Esophagus squamous epithelium (tissue), 5 donors: Measurements from ENCODE around the gene TMEM120B. TPM values are rescaled to one million over a fixed set of nuclear protein-coding genes. Genes with fewer than 3 reads are reported as not detected.
"Not testable (repeated sequence)": the region's sequence is repeated elsewhere in the genome, so short reads cannot be mapped to it uniquely, and the experiment has no call there.

Experiments used
- DNase-seq: peaks from one replicate; lab custom pipeline; 2025; lab: John Stamatoyannopoulos, UW
- H3K27ac ChIP-seq, 4 donors: fragments of 200-600 bp; sonication (generic); one replicate each; pipeline ENCODE4 v1.5.1; 2016 to 2019; ENCODE audit warnings: mild to moderate bottlenecking in 1 of 4
- H3K27me3 ChIP-seq, 4 donors: fragments of 200-600 bp; sonication (generic); 1 replicate in 3 of 4; 2 replicates in 1 of 4; pipeline versions ENCODE4 v1.5.1 to v1.6.0; 2017 to 2021; ENCODE audit warnings: antibody characterized with exemption in 1 of 4
- H3K36me3 ChIP-seq, 3 donors: fragments of 200-600 bp; sonication (generic); one replicate each; pipeline ENCODE4 v1.5.1; 2016 to 2019
- H3K4me1 ChIP-seq, 3 donors: fragments of 200-600 bp; sonication (generic); one replicate each; pipeline ENCODE4 v1.5.1; 2017 to 2019
- H3K4me3 ChIP-seq, 4 donors: fragments of 200-600 bp; sonication (generic); 1 replicate in 3 of 4; 2 replicates in 1 of 4; pipeline ENCODE4 v1.5.1; 2016 to 2019; ENCODE audit warnings: mild to moderate bottlenecking in 2 of 4, moderate library complexity in 1 of 4
- H3K9me3 ChIP-seq, 3 donors: fragments of 200-600 bp; sonication (generic); one replicate each; pipeline ENCODE4 v1.5.1; 2016 to 2019
- CTCF ChIP-seq, 6 experiments: fragments of 450-650 bp in 4 of 6; fragments of 200-600 bp in 2 of 6; sonication (generic) in 2 of 6; IDR thresholded peaks; one replicate each; pipeline ENCODE4 v1.5.1; 2016 to 2019; ENCODE audit warnings: antibody characterized with exemption in 6 of 6, mild to moderate bottlenecking in 4 of 6, moderate library complexity in 4 of 6
- POLR2A ChIP-seq, 4 donors: fragments of 450-650 bp; IDR thresholded peaks; one replicate each; pipeline ENCODE4 v1.6.1; 2017; ENCODE audit warnings: antibody characterized with exemption in 4 of 4, mild to moderate bottlenecking in 4 of 4, moderate library complexity in 3 of 4
- WGBS, 2 donors: methylation state at CpG; one replicate each; pipeline ENCODE4 v1.1.5; 2018; 5-methylcytosine and 5-hydroxymethylcytosine counted together
- intact Hi-C: fragments of 100-400 bp; cut with DNase I; formaldehyde crosslinking; loops from one replicate; pipeline ENCODE4 v1.15.0; 2022
- total RNA-seq, 4 donors: library from RNA; depleted of rRNA; stranded (reverse); fragments of >200 nt; gene quantifications; one replicate each; pipeline ENCODE4 v1.1.0, GENCODE V29; 2016
- donor health status: DM: yes; HTN: yes; CAD: no.

TMEM120B gene
- total RNA-seq, 4 donors from 2014 or later, result 2.7 to 5.2 (median 4.5) TPM

- Histone ChIP-seq H3K27me3 (no peaks in the 10 kb centered on the region), H3K36me3 (no peaks in the 10 kb centered on the region), H3K4me3 (no peak overlapping the region), H3K9me3 (no peaks in the 10 kb centered on the region), H3K4me1 (peaks cover 0 to 4% (median 0%) of the 10 kb centered on the region in 3 donors), H3K27ac (no peak overlapping the region)
- 85 to 98% methylated on average over 3 of the region's 3 CpGs for WGBS, 2 donors
- no peak for DNase-seq
- TF ChIP-seq POLR2A (IDR thresholded peaks at IDR 0.05) (no peak), CTCF (IDR thresholded peaks at IDR 0.05) (no peak)
- intact Hi-C loops, result loop anchor here (5.0 kb wide), 1 partner anchor 71 kb away; no protein-coding TSS in a partner anchor
Observed at GRCh38 chr12:121701667-121702277, 10.8 kb upstream of the TMEM120B start.

DNA sequence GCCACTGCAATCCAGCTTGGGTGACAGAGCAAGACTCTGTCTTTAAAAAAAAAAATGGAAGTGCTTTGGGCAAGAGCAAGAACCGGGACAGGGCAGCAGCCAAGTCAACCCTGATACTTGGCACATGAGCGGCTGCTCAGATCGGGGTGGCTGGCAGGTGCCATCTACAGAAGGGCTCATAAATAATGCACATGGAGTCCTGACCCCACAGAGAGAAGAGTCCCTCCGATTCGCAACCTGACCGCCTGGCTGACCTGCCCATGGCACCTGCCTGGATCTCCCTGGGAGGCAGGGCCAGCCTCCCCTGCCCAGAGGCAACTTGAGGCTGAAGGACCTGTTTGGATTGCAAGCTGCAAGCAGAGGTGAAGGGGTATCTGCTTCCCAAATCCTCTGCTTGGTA, 9.6 kb upstream of the TMEM120B start:
- TF ChIP-seq CTCF (IDR thresholded peaks at IDR 0.05), result no peak
- TF ChIP-seq POLR2A (IDR thresholded peaks at IDR 0.05), result no peak
- intact Hi-C loops, result loop anchor here (5.0 kb wide), 1 partner anchor 69 kb away; no protein-coding TSS in a partner anchor
- no peaks in the 10 kb centered on the region for H3K4me1 ChIP-seq
- H3K36me3 ChIP-seq, result no peaks in the 10 kb centered on the region
- H3K27ac ChIP-seq, result no peak overlapping the region
- DNase-seq, result no peak
- H3K27me3 ChIP-seq, result no peaks in the 10 kb centered on the region
- H3K9me3 ChIP-seq, result no peaks in the 10 kb centered on the region
- no peak overlapping the region for H3K4me3 ChIP-seq
- WGBS, 2 donors, result 74 to 76% methylated on average over 2 to 6 of the region's 6 CpGs

DNA sequence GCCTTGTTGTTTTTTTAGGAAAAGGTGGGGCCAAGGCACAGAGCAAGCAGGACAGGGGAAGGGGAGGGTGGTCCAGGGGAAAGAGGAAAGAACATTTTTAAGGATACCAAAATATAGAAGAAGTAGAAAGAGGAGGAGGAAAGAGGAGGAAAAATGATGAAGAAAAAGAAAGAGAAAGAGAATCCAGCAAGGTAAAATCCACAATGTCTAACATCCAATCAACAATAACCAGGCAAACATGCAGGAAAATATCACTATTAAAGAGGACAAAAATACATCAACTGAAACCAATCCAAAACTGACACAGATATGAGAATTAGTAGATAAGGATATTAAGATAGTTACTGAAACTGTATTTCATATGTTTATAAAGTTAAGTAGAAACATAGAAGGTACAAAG, 7.0 kb upstream of the TMEM120B start:
- DNase-seq, result no peak
- no peaks in the 10 kb centered on the region for H3K27me3 ChIP-seq
- H3K27ac ChIP-seq, result no peak overlapping the region
- TF ChIP-seq CTCF (IDR thresholded peaks at IDR 0.05), result no peak
- no peak for TF ChIP-seq POLR2A (IDR thresholded peaks at IDR 0.05)
- H3K4me1 ChIP-seq, result no peaks in the 10 kb centered on the region
- no peak overlapping the region for H3K4me3 ChIP-seq
- intact Hi-C loops, result no loop called here
- H3K9me3 ChIP-seq, result no peaks in the 10 kb centered on the region
- H3K36me3 ChIP-seq, result no peaks in the 10 kb centered on the region

GRCh38 chr12:121708313-121709063, 4.1 kb upstream of the TMEM120B start:
- no peak for DNase-seq
- Histone ChIP-seq H3K27me3 (no peaks in the 10 kb centered on the region), H3K9me3 (no peaks in the 10 kb centered on the region), H3K27ac (no peak overlapping the region), H3K4me1 (peaks cover 4 to 18% (median 6%) of the 10 kb centered on the region in 3 donors), H3K4me3 (no peak overlapping the region), H3K36me3 (no peaks in the 10 kb centered on the region)
- TF ChIP-seq POLR2A (IDR thresholded peaks at IDR 0.05) (no peak), CTCF (IDR thresholded peaks at IDR 0.05) (no peak)
- WGBS, 2 donors, result 76 to 86% methylated on average over 7 of the region's 7 CpGs
- intact Hi-C loops, result no loop called here

DNA sequence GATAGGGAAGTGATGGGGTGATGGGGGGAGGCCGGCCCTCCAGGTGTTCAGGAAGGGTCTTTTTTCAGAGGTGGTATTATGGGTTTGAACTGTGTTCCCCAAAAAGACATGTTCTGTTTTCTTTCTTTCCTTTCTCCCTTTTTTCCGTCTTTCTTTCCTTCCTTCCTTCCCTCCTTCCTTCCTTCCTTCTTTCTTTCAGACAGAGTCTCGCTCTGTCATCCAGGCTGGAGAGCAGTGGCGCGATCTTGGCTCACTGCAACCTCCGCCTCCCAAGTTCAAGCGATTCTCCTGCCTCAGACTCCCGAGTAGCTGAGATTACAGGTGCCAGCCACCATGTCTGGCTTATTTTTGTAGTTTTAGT, 3.5 kb upstream of the TMEM120B start:
- H3K36me3 ChIP-seq, H3K27me3 ChIP-seq, DNase-seq, H3K27ac ChIP-seq, H3K9me3 ChIP-seq, intact Hi-C loops, H3K4me3 ChIP-seq: not testable (repeated sequence)
- 76 to 77% methylated on average over 8 of the region's 8 CpGs for WGBS, 2 donors
- H3K4me1 ChIP-seq, result peaks cover 9 to 23% (median 10%) of the 10 kb centered on the region in 3 donors
